HG03095 (cell line): ENCODE results near the gene COL12A1.

Experiments used
- ATAC-seq: cut with Tn5 transposase; IDR thresholded peaks from one replicate; pipeline ENCODE4 v1.9.1; 2021; ENCODE audit warnings: moderate library complexity; ENCODE audit not compliant: unreplicated experiment

Gene COL12A1

GRCh38 chr6:75049308-75049707 is 156.5 kb downstream of the COL12A1 start:
- ATAC-seq, result no peak

- ATAC-seq, result no peak
Measured at GRCh38 chr6:75044846-75045245, 161.0 kb downstream of the COL12A1 start.

- ATAC-seq, result no peak
Measured at GRCh38 chr6:75041381-75041780, 164.5 kb downstream of the COL12A1 start.
